Ishikawa (cell line): Measurements from ENCODE around the gene UBE4B.

Experiments
- CEBPB ChIP-seq: IDR thresholded peaks from 2 replicates; pipeline ENCODE4 v1.6.1; 2012
- CREB1 ChIP-seq: IDR thresholded peaks from 2 replicates; pipeline ENCODE4 v1.6.1; 2012; ENCODE audit warnings: low read depth
- EGR1 ChIP-seq: IDR thresholded peaks from 2 replicates; pipeline ENCODE4 v1.6.1; 2012
- EP300 ChIP-seq: IDR thresholded peaks from 2 replicates; pipeline ENCODE4 v1.6.1; 2012; ENCODE audit warnings: borderline replicate concordance
- FOXM1 ChIP-seq: IDR thresholded peaks from 2 replicates; pipeline ENCODE4 v1.6.1; 2012; ENCODE audit warnings: low read depth, borderline replicate concordance
- NFIC ChIP-seq: IDR thresholded peaks from 2 replicates; pipeline ENCODE4 v1.6.1; 2012
- RAD21 ChIP-seq: IDR thresholded peaks from 2 replicates; pipeline ENCODE4 v1.6.1; 2012; ENCODE audit warnings: low read depth
- TAF1 ChIP-seq: IDR thresholded peaks from 2 replicates; pipeline ENCODE4 v1.6.1; 2012; ENCODE audit warnings: low read depth, mild to moderate bottlenecking
- TCF12 ChIP-seq: IDR thresholded peaks from 2 replicates; pipeline ENCODE4 v1.6.1; 2012; ENCODE audit warnings: low read depth
- TEAD4 ChIP-seq: IDR thresholded peaks from 2 replicates; pipeline ENCODE4 v1.6.1; 2012
- YY1 ChIP-seq: IDR thresholded peaks from 2 replicates; pipeline ENCODE4 v1.6.1; 2012; ENCODE audit warnings: low read depth
- ZBTB7A ChIP-seq: IDR thresholded peaks from 2 replicates; pipeline ENCODE4 v1.6.1; 2012; ENCODE audit warnings: low read depth
- TF ChIP-seq, protein P1 (sequence below): IDR thresholded peaks from 2 replicates; pipeline ENCODE4 v1.6.1; 2012
- TF ChIP-seq, protein P2 (sequence below): IDR thresholded peaks from 2 replicates; pipeline ENCODE4 v1.6.1; 2012
- TF ChIP-seq, protein P3 (sequence below): IDR thresholded peaks from 2 replicates; pipeline ENCODE4 v1.6.1; 2012; ENCODE audit warnings: low read depth, mild to moderate bottlenecking

Gene UBE4B

DNA sequence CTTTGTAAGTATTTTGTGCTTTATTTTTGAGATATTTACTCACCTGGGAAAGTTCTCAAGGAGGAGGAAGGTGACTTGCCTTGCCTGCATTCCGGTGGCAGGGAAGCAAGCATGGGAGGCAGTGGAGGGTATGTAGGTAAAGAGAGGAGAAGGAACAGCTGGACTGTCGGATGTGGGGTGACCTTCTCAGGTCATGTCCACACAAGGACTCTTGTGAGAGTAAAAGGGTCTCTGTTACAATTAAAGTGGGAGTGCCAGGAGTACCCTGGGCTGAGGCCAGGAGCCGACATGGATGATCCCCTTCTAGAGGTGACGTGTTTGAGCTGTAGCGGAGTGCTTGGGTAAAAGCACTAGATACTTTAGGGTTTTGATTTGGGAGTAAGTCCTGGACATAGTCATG lies 25.0 kb downstream of the UBE4B start:
- TF ChIP-seq, protein P1, sequence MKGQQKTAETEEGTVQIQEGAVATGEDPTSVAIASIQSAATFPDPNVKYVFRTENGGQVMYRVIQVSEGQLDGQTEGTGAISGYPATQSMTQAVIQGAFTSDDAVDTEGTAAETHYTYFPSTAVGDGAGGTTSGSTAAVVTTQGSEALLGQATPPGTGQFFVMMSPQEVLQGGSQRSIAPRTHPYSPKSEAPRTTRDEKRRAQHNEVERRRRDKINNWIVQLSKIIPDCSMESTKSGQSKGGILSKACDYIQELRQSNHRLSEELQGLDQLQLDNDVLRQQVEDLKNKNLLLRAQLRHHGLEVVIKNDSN = no peak
- TF ChIP-seq CEBPB (no peak), CREB1 (no peak), EGR1 (no peak), YY1 (no peak), TEAD4 (no peak), ZBTB7A (no peak), RAD21 (no peak), TAF1 (no peak), NFIC (no peak)
- TF ChIP-seq, protein P2, sequence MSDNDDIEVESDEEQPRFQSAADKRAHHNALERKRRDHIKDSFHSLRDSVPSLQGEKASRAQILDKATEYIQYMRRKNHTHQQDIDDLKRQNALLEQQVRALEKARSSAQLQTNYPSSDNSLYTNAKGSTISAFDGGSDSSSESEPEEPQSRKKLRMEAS = no peak

DNA sequence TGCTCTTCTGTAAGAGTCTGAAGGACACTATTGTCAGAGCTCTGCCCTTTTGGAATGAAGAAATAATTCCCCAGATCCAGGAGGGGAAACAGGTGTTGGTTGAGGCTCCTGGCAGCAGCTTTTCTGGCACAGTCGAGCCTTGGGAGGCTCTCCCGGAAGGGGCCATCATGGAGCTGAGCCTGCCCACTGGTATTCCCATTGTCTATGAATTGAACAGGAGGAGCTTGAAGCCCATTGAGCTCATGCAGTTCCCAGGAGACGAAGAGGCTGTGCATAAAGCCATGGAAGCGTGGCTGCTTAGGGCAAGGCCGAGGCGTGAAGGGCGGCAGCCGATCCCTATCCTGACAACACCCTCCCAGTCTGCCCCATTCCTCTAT lies 26.6 kb downstream of the UBE4B start:
- TF ChIP-seq CEBPB = no peak
- TF ChIP-seq NFIC = no peak
- TF ChIP-seq, protein P2 = no peak
- no peak for TF ChIP-seq CREB1
- TF ChIP-seq EP300 = no peak
- TF ChIP-seq YY1 = no peak
- TF ChIP-seq TCF12 = no peak
- no peak for TF ChIP-seq FOXM1
- TF ChIP-seq RAD21 = no peak
- TF ChIP-seq, protein P1 = no peak

DNA sequence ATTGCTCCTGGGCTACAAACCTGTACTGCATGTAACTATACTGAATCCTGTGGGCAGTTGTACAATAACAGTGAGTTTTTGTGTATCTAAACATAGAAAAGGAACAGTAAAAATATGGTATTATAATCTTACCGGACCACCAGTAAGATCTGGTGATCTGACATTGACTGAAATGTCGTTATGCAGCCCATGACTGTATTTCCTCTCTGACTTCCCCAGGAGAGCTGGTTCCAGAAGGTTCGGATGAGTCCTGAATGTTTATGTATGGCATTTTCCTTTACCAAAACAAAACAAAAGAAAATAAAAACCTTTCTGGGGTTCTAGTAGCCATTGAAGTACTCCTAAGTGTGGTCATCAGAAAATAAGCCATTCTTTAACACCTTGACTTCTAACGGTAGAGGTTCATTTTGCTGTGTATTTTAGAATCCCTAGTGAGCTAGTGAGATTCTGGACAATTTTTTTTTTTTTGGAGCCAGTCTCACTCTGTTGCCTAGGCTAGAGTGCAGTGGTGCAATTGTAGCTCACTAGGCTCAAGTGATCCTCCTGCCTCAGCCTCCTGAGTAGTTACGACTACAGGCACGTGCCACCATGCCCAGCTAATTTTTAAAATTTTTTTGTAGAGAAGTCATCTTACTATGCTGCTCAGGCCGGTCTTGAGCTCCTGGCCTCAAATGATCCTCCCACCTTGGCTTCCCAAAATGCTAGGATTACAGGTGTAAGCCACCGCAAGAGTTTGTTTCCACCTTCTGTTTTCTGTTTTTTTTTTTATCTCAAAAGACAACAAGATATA lies 27.7 kb downstream of the UBE4B start:
- TF ChIP-seq RAD21 (no peak), EGR1 (no peak), FOXM1 (no peak), NFIC (no peak)

DNA sequence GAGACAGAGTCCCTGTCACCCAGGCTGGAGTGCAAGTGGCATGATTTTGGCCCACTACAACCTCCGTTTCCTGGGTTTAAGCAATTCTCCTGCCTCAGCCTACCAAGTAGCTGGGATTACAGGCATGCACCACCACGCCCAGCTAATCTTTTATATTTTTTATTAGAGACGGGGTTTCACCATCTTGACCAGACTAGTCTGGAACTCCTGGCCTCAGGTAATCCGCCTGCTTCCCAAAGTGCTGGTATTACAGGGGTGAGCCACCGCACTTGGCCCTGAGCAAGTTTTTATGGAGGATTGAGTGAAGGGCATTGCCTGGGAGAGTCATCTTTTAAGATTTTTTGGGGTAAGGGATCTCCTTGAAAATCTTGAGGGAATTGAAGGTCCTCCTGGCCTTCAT lies 28.5 kb downstream of the UBE4B start:
- TF ChIP-seq CREB1 (no peak), EGR1 (no peak), ZBTB7A (no peak), TEAD4 (no peak)
- TF ChIP-seq, protein P3, sequence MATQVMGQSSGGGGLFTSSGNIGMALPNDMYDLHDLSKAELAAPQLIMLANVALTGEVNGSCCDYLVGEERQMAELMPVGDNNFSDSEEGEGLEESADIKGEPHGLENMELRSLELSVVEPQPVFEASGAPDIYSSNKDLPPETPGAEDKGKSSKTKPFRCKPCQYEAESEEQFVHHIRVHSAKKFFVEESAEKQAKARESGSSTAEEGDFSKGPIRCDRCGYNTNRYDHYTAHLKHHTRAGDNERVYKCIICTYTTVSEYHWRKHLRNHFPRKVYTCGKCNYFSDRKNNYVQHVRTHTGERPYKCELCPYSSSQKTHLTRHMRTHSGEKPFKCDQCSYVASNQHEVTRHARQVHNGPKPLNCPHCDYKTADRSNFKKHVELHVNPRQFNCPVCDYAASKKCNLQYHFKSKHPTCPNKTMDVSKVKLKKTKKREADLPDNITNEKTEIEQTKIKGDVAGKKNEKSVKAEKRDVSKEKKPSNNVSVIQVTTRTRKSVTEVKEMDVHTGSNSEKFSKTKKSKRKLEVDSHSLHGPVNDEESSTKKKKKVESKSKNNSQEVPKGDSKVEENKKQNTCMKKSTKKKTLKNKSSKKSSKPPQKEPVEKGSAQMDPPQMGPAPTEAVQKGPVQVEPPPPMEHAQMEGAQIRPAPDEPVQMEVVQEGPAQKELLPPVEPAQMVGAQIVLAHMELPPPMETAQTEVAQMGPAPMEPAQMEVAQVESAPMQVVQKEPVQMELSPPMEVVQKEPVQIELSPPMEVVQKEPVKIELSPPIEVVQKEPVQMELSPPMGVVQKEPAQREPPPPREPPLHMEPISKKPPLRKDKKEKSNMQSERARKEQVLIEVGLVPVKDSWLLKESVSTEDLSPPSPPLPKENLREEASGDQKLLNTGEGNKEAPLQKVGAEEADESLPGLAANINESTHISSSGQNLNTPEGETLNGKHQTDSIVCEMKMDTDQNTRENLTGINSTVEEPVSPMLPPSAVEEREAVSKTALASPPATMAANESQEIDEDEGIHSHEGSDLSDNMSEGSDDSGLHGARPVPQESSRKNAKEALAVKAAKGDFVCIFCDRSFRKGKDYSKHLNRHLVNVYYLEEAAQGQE = no peak

DNA sequence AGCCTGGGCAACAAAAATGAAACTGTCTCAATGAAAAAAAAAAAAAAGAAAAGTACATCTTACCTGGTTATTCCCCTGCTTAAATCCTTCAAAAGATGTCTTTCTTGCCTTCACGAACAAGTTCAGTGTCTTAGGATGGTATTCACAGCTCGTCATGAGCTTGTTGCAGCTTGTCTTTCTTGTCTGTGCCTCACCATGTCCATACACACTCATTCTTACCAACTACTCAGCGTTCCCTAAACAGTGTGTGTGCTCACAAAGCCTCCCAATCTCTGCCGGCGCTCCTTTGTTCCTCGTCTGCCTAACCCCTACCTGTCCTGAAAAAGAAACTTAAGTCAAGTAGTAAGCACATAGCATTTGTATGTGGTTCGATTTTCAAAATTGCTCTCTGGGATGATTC lies 31.1 kb downstream of the UBE4B start:
- no peak for TF ChIP-seq FOXM1
- TF ChIP-seq EP300 = no peak
- TF ChIP-seq NFIC = no peak
- no peak for TF ChIP-seq CREB1
- TF ChIP-seq ZBTB7A = no peak
- TF ChIP-seq RAD21 = no peak
- TF ChIP-seq YY1 = no peak
- TF ChIP-seq TEAD4 = no peak
- TF ChIP-seq CEBPB = no peak
- TF ChIP-seq, protein P1 = no peak
- TF ChIP-seq, protein P2 = no peak
- no peak for TF ChIP-seq TCF12
- TF ChIP-seq TAF1 = no peak
- TF ChIP-seq, protein P3 = no peak
- TF ChIP-seq EGR1 = no peak
